Mesenteric fat pad (tissue), 1 donor: ENCODE data around the gene MIER2. TPM values are rescaled to one million over a fixed set of nuclear protein-coding genes. Genes with fewer than 3 reads are reported as not detected.
A peak's percentile ranks its signal among the peaks of the same experiment; 100 is the strongest.

ENCODE experiments used
- DNase-seq: peaks from one replicate; pipeline ENCODE4 v3.0.0-alpha.2; 2020; ENCODE audit warnings: low spot score
- total RNA-seq: library from RNA; stranded (reverse); fragmentation: NEBNext Ultra II Directional; extraction: Animal tissue kit (Norgen Biotek cat#: 25700); gene quantifications from one replicate; pipeline ENCODE4 v1.2.1, GENCODE V29; 2021
- donor health status: DM: yes; HTN: yes; CAD: no.

MIER2 gene
- total RNA-seq, 1 donor from 2014 or later, result 53.5 TPM

DNA sequence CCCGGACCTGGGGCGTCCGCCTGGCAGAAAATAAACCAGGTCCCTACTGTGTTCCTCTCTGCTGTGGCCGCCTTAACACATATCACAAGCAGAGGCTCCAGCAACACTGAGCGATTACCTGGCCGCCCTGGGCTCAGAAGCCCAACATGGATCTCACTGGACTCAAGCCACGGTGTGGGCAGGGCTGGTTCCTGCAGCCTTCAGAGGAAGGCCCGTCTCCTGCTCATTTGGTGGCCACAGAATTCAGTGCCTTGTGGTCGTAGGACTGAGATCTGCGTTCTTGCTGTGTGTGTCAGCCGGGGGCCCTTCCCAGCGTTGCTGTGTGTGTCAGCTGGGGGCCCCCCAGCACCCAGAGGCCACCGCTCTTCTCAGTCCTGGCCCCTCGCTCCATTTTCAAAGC lies 34.1 kb upstream of the MIER2 start:
- no peak for DNase-seq

DNA sequence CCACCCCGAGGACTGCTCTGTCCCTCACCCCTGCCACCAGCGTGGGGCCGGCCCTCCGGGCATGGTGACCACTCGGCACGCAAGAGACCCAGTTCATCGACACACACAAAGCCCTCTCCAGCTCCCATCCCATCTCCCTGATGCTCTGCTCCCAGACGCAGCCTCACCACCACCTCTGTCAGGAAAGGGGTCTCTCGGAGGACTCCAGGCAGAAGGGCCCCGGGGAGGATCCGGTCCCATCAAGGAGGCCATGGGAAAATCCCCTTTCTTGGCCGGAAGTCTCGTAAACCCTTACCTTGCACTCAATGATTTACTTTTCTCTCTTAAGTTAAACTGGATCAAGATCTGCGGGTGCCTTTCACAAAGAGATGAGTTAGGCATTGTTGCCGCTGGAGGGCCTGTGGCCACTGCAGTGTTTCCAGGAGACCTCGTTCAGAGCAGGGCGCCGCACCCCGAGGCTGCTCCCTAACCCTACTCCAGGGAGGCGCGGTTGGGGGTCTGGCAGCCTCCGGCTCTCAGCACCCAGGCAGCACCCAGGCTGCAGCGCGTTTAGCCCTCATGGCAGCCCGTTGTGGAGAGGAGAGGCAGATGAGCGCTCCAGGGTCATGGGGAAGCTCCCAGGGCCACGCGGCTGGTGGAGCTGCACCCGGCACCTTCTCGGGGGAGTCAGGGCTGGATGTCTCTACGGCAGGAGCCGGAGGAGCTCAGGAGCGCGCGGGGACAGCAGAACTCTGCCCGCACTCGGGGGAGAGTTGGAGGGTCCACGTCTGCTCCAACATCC lies 33.4 kb upstream of the MIER2 start:
- DNase-seq, result peak; percentile 77

GRCh38 chr19:376111-376470 lies 31.5 kb upstream of the MIER2 start:
- DNase-seq, result no peak

GRCh38 chr19:375395-376110 lies 31.0 kb upstream of the MIER2 start:
- peak; percentile 84 for DNase-seq

GRCh38 chr19:374886-375235 lies 30.3 kb upstream of the MIER2 start:
- DNase-seq, result no peak

GRCh38 chr19:374183-374885 lies 29.7 kb upstream of the MIER2 start:
- DNase-seq, result peak; percentile 78

DNA sequence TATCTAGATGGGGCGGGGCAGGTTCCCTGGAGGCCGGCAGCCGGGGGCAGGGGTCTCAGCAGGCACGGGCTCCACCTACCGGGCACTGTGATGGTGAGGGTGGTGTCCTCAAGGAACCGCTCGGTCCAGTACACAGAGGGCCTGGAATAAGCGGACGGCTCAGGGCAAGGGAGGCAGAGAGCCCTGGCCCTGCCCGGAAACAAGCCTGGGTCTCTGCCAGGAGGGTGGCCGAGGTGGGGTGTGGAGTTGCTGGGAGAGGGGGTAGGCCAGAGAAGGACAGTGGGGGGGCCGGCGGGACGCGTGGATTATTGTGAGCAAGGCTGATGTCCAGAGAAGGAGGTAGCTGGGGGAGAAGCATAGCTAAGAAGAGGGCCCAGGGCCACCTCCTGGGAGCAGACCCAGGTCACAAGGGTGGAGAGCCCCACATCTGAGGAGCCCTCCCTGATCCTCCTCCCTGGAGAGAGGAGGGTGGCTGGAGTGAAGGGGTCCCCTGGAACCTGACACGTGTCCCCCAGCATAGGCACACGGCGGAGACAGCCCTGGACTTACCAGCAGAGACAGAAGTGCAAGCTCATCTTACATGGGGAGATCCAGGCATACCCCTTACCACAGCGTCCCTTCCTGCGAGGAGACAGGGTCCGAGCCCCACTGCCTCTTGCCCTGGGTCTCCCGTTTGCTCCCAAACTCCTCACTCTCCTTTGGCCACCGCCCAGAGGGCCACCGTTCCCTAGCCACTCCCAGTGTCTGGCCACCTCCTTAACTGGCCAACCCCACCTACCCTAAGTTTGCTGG lies 29.0 kb upstream of the MIER2 start:
- DNase-seq, result peak; percentile 86

DNA sequence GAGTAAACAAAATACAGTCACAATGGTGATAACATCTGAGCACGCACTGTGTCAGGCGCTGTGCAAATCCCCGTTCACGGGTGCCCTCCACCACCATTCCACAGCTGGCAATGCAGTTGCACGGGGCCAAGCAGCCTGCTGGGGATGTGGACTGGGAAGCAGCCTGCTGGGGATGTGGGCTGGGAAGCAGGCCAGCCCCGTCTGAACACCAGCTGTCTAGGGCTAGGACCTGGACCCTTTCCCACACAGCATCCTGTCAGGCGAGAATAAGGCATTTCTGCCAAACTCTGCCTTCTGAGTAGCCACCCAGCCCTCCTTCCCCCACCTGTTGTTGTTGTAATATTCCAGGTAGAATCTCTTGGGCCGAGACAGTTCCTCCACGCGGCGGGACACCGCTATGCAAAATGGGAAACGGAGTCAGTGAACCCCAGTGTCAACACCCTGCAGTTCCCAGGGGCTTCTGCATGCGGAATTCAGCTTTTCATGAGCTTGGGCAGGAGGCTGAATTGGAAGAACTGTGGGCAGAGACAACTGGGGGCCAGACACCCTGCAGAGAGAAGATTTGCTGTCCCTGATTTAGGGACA lies 27.8 kb upstream of the MIER2 start:
- DNase-seq, result peak; percentile 87

- DNase-seq, result no peak
These were observed 27.0 kb upstream of the MIER2 start for GRCh38 chr19:371501-372168.

DNA sequence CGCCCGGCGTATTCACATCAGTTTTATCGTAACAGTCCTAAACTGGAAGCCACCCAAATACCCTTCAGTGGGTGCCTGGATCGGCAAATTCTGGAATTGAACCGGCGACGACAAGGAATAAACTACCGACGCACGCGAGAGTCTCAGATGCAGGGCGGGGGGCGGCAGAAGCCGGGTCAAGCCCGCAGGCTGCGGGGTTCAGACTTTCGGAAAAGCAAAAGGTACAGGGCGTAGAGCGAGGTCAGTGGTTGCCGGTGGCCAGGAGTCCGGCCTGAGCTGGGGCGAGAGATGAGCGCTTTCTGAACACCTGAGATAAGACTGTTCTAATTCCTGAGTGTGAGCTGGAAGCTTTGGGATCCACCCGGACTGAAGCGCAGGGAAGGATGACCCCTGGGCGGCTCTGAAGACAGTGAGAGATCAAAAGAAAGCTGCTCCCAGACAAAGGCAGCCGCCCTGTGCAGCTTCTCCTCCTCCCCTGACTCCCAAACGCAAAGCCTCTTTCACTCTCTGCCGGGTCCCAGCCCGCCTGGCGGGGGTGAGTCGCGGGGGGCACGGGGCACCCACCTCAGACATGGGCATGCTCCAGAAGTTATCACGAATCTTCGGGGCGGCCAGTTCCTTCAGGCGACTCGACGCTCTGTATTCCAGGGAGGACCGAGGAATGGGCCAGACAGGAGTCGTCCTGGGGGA lies 26.2 kb upstream of the MIER2 start:
- DNase-seq, result peak; percentile 75

DNA sequence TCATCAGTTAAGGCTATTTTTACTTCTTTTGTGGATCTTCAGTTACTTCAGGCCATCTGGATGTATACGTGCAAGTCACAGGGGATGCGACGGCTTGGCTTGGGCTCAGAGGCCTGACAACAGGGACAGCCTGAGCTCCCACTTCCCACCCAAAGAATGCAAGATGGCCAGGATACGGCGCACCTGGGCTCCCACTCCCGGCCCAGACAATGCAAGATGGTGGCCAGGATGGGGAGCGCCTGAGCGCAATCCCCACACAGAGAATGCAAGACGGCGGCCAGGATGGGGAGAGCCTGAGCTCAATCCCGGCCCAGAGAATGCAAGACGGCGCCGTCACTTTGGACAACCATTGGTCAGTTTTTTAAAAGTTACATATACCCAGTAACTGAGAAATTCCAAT lies 25.3 kb upstream of the MIER2 start:
- peak; percentile 75 for DNase-seq

DNA sequence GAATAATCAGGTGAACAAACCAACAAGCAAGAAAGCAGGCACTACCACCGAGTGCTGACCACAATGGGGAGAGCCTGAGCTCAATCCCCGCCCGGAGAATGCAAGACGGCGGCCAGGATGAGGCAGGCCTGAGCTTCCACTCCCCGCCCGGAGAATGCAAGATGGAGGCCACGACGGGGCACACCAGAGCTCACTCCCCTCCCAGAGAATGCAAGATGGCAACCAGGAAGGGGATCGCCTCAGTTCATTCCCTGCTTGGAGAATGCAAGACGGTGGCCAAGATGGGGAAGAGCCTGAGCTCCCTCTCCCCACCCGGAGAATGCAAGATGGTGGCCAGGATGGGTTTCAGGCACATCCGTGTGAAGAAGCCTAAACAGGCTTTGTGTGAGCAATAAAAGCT lies 24.7 kb upstream of the MIER2 start:
- peak; percentile 60 for DNase-seq

DNA sequence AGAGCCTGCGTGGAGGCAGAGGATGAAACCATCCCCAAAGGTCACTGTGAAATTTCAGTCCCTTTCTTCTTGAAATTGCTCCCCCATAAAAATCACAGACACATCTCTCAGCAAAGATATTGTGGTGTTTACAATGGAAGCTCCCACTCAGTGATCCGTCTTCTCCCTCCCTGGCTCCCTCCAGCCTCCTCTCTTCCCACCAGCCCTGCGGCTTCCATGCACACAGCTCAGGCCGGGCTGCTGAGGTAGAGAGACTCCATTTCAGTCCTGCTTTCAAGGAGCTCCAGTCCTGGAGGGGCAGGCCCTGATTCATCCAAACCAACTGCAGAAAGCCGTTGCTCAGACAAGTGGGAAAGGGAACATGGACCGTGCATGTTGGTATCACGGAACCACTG lies 24.0 kb upstream of the MIER2 start:
- no peak for DNase-seq

DNA sequence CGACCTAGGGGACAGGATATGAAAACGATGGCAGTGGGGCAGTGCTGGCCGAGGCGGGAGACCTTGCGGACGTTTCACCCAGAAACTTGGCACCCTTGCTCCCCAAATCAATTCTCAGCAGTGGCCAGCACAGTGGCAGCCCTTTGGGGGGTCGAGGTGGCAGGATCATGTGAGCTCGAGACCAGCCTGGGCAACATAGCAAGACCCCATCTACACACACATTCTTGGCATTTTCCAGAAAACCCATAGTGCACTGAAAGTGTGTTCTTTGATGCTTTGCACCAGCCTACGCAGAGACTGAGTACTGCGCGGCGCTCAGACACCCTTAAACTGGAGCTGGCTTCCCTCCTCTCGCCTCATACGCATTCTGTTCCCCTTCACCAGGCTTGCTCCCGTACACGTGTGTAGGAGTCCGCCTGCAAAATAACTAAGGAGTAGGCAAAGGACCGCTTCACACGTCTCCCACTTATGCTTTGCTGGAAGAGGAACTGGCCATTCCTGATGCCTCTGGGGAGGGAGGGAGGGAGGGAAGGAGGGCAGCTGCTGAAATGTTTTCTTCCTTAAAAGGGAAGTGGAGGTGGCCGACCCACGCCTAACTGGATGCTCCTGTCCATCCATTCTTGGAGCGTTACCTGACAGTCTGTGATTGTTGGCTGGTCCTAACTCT lies 23.5 kb upstream of the MIER2 start:
- DNase-seq, result no peak

DNA sequence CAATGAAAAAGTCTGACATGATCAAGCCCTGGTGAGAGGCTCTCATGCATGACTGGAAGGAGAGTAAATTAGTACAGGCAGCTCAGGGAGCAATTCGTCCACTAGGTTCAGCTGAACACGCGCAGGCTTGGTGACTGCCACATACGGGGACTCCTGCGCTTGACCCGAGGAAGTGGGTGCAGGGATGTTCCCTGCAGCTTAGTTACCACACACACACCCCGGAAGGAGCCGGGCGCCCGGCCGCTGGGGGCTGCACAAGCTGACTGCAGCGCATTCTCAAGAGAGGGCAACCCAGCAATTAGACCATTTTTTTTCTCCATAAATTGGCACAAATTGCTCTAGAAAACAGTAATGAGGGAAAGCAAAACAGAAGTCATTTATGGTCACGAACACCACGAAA lies 23.0 kb upstream of the MIER2 start:
- DNase-seq, result no peak

DNA sequence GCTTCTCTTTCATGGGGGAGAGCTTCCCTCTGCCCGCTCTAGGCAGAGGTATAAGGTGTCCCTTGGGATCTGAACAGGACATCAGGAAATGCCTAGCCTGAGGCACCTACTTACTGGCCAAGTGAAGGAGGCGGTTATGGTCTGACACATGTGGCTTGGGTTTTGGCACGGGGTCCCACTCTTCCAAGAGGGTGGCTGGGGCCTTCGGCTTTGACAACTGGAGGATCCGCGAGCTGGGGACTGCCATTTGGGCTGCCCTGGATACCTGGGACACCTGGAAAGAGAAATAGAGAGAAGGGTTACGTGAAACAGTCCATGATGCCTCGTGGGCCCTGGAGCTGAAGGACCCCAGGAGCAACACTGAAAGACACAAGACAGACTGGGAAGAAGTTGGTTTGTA lies 22.4 kb upstream of the MIER2 start:
- no peak for DNase-seq

- no peak for DNase-seq
These were observed 21.7 kb upstream of the MIER2 start for GRCh38 chr19:366205-366783.

GRCh38 chr19:364496-365287 lies 20.1 kb upstream of the MIER2 start:
- DNase-seq, result peak; percentile 67
